Tibial nerve (tissue), 4 donors: ENCODE measurements around the gene MYH6. TPM values are rescaled to one million over a fixed set of nuclear protein-coding genes. Genes with fewer than 3 reads are reported as not detected.

Experiments used
- DNase-seq, 2 donors: peaks; one replicate each; pipeline ENCODE4 v3.0.0-alpha.2; 2019; ENCODE audit warnings: low spot score in 2 of 2
- H3K27ac ChIP-seq, 4 donors: fragments of 200-600 bp; sonication (generic) in 3 of 4; one replicate each; pipeline ENCODE4 v1.5.1; 2017 to 2019; ENCODE audit warnings: mild to moderate bottlenecking in 1 of 4
- H3K27me3 ChIP-seq, 2 donors: fragments of 200-600 bp; sonication (generic) in 1 of 2; one replicate each; pipeline versions ENCODE4 v1.5.1 to v1.6.0; 2017 to 2019
- H3K36me3 ChIP-seq, 3 donors: fragments of 200-600 bp; sonication (generic); one replicate each; pipeline ENCODE4 v1.5.1; 2018 to 2019
- H3K4me1 ChIP-seq, 4 donors: fragments of 200-600 bp; sonication (generic) in 3 of 4; one replicate each; pipeline ENCODE4 v1.5.1; 2017 to 2019
- H3K4me3 ChIP-seq, 4 donors: fragments of 200-600 bp; sonication (generic) in 3 of 4; one replicate each; pipeline ENCODE4 v1.5.1; 2017 to 2019; ENCODE audit warnings: mild to moderate bottlenecking in 1 of 4, moderate library complexity in 1 of 4
- H3K9me3 ChIP-seq, 4 donors: fragments of 200-600 bp; sonication (generic) in 3 of 4; one replicate each; pipeline ENCODE4 v1.5.1; 2017 to 2019
- CTCF ChIP-seq, 5 experiments: fragments of 200-600 bp in 3 of 5; fragments of 450-650 bp in 2 of 5; sonication (generic) in 3 of 5; IDR thresholded peaks; one replicate each; pipeline ENCODE4 v1.5.1; 2016 to 2019; ENCODE audit warnings: antibody characterized with exemption in 5 of 5, mild to moderate bottlenecking in 3 of 5, moderate library complexity in 2 of 5
- EP300 ChIP-seq, 2 donors: sonication (generic); formaldehyde crosslinking; IDR thresholded peaks; one replicate each; pipeline ENCODE4 v1.6.1; 2017; ENCODE audit warnings: antibody characterized with exemption in 2 of 2, mild to moderate bottlenecking in 1 of 2
- POLR2A ChIP-seq, 2 donors: fragments of 450-650 bp; IDR thresholded peaks; one replicate each; pipeline ENCODE4 v1.6.1; 2017; ENCODE audit warnings: antibody characterized with exemption in 2 of 2, mild to moderate bottlenecking in 2 of 2, moderate library complexity in 2 of 2
- WGBS, 2 donors: methylation state at CpG; one replicate each; pipeline ENCODE4 v1.1.5; 2018; 5-methylcytosine and 5-hydroxymethylcytosine counted together
- total RNA-seq, 4 donors: library from RNA; depleted of rRNA; stranded (reverse); fragments of >200 nt; gene quantifications; one replicate each; pipeline ENCODE4 v1.1.0, GENCODE V29; 2016

The MYH6 gene
- total RNA-seq, 4 donors from 2014 or later: 0.30 TPM; not detected in 3

- no peaks in the 10 kb centered on the region for H3K27me3 ChIP-seq
- no peaks in the 10 kb centered on the region for H3K4me1 ChIP-seq
- no peak overlapping the region for H3K4me3 ChIP-seq
- DNase-seq: no peak
- no peaks in the 10 kb centered on the region for H3K9me3 ChIP-seq
- H3K27ac ChIP-seq: no peak overlapping the region
- H3K36me3 ChIP-seq: no peaks in the 10 kb centered on the region
- TF ChIP-seq POLR2A (IDR thresholded peaks at IDR 0.05) (no peak), EP300 (IDR thresholded peaks at IDR 0.05) (no peak), CTCF (IDR thresholded peaks at IDR 0.05) (no peak)
- 84 to 88% methylated on average over 8 of the region's 8 CpGs for WGBS, 2 donors
Measured at GRCh38 chr14:23434488-23435222, 26.6 kb upstream of the MYH6 start.

GRCh38 chr14:23433457-23433856, 25.4 kb upstream of the MYH6 start:
- 77 to 86% methylated on average over 9 to 10 of the region's 10 CpGs for WGBS, 2 donors

GRCh38 chr14:23432946-23433345, 24.9 kb upstream of the MYH6 start:
- Histone ChIP-seq H3K36me3 (no peaks in the 10 kb centered on the region), H3K4me1 (no peaks in the 10 kb centered on the region), H3K27ac (no peak overlapping the region), H3K27me3 (no peaks in the 10 kb centered on the region), H3K9me3 (no peaks in the 10 kb centered on the region), H3K4me3 (no peak overlapping the region)
- WGBS, 2 donors: 84 to 85% methylated on average over 10 of the region's 10 CpGs
- DNase-seq: no peak
- TF ChIP-seq CTCF (IDR thresholded peaks at IDR 0.05) (no peak), EP300 (IDR thresholded peaks at IDR 0.05) (no peak), POLR2A (IDR thresholded peaks at IDR 0.05) (no peak)

More at GRCh38 chr14:23433457-23433856, 25.4 kb upstream of the MYH6 start:
- Histone ChIP-seq H3K4me3 (no peak overlapping the region), H3K27me3 (no peaks in the 10 kb centered on the region), H3K27ac (no peak overlapping the region), H3K4me1 (no peaks in the 10 kb centered on the region), H3K36me3 (no peaks in the 10 kb centered on the region), H3K9me3 (no peaks in the 10 kb centered on the region)
- no peak for DNase-seq
- TF ChIP-seq POLR2A (IDR thresholded peaks at IDR 0.05): no peak
- no peak for TF ChIP-seq CTCF (IDR thresholded peaks at IDR 0.05)

DNA sequence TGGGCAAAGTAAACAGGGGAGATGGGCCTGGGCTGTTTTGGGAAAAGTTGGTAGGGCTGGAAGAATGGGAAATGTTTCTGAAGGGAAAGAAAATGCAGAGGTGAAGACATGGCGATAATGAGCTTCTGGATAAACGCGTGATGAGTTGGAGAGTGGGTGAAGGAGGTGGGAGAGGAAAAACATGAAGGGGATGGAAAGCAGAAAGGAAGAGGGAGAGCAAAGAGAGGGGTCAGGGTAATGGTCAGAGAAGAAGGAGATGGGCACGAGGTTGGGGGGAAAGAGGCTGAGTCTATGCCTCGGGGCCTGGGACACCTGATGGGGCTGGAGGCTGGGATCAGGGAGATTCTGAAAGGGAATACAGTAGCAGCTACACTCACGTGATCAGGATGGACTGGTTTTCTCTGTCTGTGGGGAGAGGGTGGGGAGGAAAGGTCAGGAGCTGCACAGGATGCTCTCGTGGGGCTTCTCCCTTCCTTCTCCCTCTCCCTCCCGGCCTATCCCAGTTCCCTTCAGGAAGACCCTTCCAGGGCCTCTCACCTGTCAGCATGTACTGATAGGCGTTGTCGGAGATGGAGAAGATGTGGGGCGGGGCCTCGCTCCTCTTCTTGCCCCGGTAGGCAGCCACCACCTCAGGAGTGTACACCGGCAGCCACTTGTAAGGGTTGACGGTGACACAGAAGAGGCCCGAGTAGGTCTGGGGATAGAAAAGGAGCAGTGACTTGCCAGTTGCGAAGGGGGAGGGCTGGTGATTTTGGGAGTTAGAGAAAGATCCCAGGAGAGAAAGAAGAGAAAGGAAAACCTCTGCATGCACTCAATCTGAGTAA, 24.2 kb upstream of the MYH6 start:
- Histone ChIP-seq H3K9me3 (no peaks in the 10 kb centered on the region), H3K27ac (no peak overlapping the region), H3K36me3 (no peaks in the 10 kb centered on the region), H3K4me3 (no peak overlapping the region), H3K27me3 (no peaks in the 10 kb centered on the region), H3K4me1 (no peaks in the 10 kb centered on the region)
- TF ChIP-seq CTCF (IDR thresholded peaks at IDR 0.05): no peak
- TF ChIP-seq EP300 (IDR thresholded peaks at IDR 0.05): no peak
- TF ChIP-seq POLR2A (IDR thresholded peaks at IDR 0.05): no peak
- 84% methylated on average over 17 of the region's 17 CpGs for WGBS, 2 donors
- DNase-seq: no peak

GRCh38 chr14:23431486-23431885, 23.4 kb upstream of the MYH6 start:
- DNase-seq: no peak
- Histone ChIP-seq H3K27me3 (no peaks in the 10 kb centered on the region), H3K9me3 (no peaks in the 10 kb centered on the region), H3K4me1 (no peaks in the 10 kb centered on the region), H3K4me3 (no peak overlapping the region), H3K36me3 (no peaks in the 10 kb centered on the region), H3K27ac (no peak overlapping the region)
- TF ChIP-seq CTCF (IDR thresholded peaks at IDR 0.05) (no peak), EP300 (IDR thresholded peaks at IDR 0.05) (no peak), POLR2A (IDR thresholded peaks at IDR 0.05) (no peak)
- 86 to 93% methylated on average over 10 of the region's 10 CpGs for WGBS, 2 donors
